SK-N-MC (cell line): Measurements from ENCODE around the gene FBXO46.

ENCODE experiments used
- EZH2 ChIP-seq: fragments of 200-600 bp; sonication (generic); IDR thresholded peaks from one replicate; pipeline ENCODE4 v1.6.1; 2017; ENCODE audit warnings: antibody characterized with exemption
- FOXP2 ChIP-seq: optimal IDR thresholded peaks from 2 replicates; pipeline ENCODE3; 2011; ENCODE audit warnings: mild to moderate bottlenecking, moderate library complexity; ENCODE audit not compliant: insufficient read depth; ENCODE audit errors: extremely low read length, control extremely low read depth
- POLR2AphosphoS5 ChIP-seq: IDR thresholded peaks from 2 replicates; pipeline ENCODE4 v1.6.1; 2012; ENCODE audit warnings: mild to moderate bottlenecking, low read depth, low read length, borderline replicate concordance

GRCh38 chr19:45747513-45747912 is 16.8 kb upstream of the FBXO46 start:
- TF ChIP-seq EZH2 = no peak
- TF ChIP-seq POLR2AphosphoS5 = no peak
- no peak for TF ChIP-seq FOXP2
